GM12878 (cell line): Measurements from ENCODE around the gene ABL2. TPM values are rescaled to one million over a fixed set of nuclear protein-coding genes. Genes with fewer than 3 reads are reported as not detected.

Experiments
- ATAC-seq: fragments of 200-7000 bp; cut with Tn5 transposase; 3 replicates; pipeline ENCODE4 v1.9.1; 2020; ENCODE audit warnings: mild to moderate bottlenecking, moderate library complexity
- BruUV-seq: library from RNA; stranded (reverse); fragments of 400-500 nt; replicated peaks from 2 replicates; lab custom pipeline; 2021; lab: Mats Ljungman, UMichigan
- CTCF ChIA-PET: fragments of 300-600 bp; sonication (Branson Sonifier 250); formaldehyde crosslinking; extraction: SDS; loops from one replicate; lab custom pipeline; 2021; ENCODE audit warnings: inconsistent platforms; lab: Yijun Ruan, JAX
- POLR2A ChIA-PET: fragments of 350-600 bp; formaldehyde crosslinking; extraction: SDS; loops from one replicate; lab custom pipeline; 2021; ENCODE audit warnings: inconsistent platforms; lab: Charles Lee
- RAD21 ChIA-PET: fragments of 300-600 bp; sonication (Branson Sonifier 250); formaldehyde crosslinking; loops from one replicate; lab custom pipeline; 2023; ENCODE audit warnings: antibody characterized with exemption; ENCODE audit not compliant: unreplicated experiment; lab: Charles Lee
- SMC1A ChIA-PET: fragments of 300-600 bp; sonication (Branson Sonifier 250); formaldehyde crosslinking; loops from one replicate; lab custom pipeline; 2023; ENCODE audit not compliant: unreplicated experiment, uncharacterized antibody; lab: Charles Lee
- DNase-seq: peaks from one replicate; pipeline ENCODE4 v3.0.0-alpha.2; 2011; ENCODE audit warnings: low read depth, low spot score
- FAIRE-seq: peaks from 3 replicates; lab custom pipeline; 2011; peaks lifted over from hg19 to GRCh38; lab: Jason Lieb, UNC
- H2AFZ ChIP-seq: 2 replicates; pipeline ENCODE4 v1.6.0; 2011; ENCODE audit warnings: low read depth, low read length, control low read depth; ENCODE audit not compliant: control insufficient read depth
- H3K27ac ChIP-seq: 2 replicates; pipeline ENCODE4 v1.5.1; 2011; ENCODE audit warnings: control low read depth; ENCODE audit not compliant: control insufficient read depth, insufficient read depth
- H3K27me3 ChIP-seq, 2 experiments: replicated peaks in 1 of 2; 2 replicates each; pipeline versions ENCODE4 v1.6.0 to v1.6.1; 2011; ENCODE audit warnings: low read length in 1 of 2; ENCODE audit not compliant: control insufficient read depth in 2 of 2, insufficient read depth in 2 of 2
- H3K36me3 ChIP-seq, 2 experiments: 2 replicates each; pipeline ENCODE4 v1.5.1; 2011; ENCODE audit warnings: low read length in 1 of 2; ENCODE audit not compliant: control insufficient read depth in 2 of 2, insufficient read depth in 2 of 2
- H3K4me1 ChIP-seq: 2 replicates; pipeline ENCODE4 v1.6.1; 2011; ENCODE audit warnings: mild to moderate bottlenecking, low read length, moderate library complexity, mixed read lengths; ENCODE audit not compliant: control insufficient read depth, insufficient read depth
- H3K4me2 ChIP-seq: 2 replicates; pipeline ENCODE4 v1.6.0; 2011; ENCODE audit warnings: control low read depth; ENCODE audit not compliant: control insufficient read depth, insufficient read depth
- H3K4me3 ChIP-seq: fragments of 200-600 bp; sonication (generic); 2 replicates; pipeline ENCODE4 v1.5.1; 2016
- H3K79me2 ChIP-seq: 2 replicates; pipeline ENCODE4 v1.6.0; 2011; ENCODE audit warnings: low read length; ENCODE audit not compliant: control insufficient read depth, insufficient read depth
- H3K9ac ChIP-seq: 2 replicates; pipeline ENCODE4 v1.8.0; 2011; ENCODE audit warnings: low read length, control low read depth, mixed read lengths; ENCODE audit not compliant: control insufficient read depth, insufficient read depth
- H3K9me3 ChIP-seq: replicated peaks from 3 replicates; pipeline ENCODE4 v1.5.1; 2011; ENCODE audit warnings: mild to moderate bottlenecking, low read length; ENCODE audit not compliant: control insufficient read depth, insufficient read depth
- H4K20me1 ChIP-seq: 2 replicates; pipeline ENCODE4 v1.6.0; 2011; ENCODE audit not compliant: control insufficient read depth, insufficient read depth
- ATF7 ChIP-seq: fragments of 450-650 bp; IDR thresholded peaks from 2 replicates; pipeline ENCODE4 v1.6.1; 2016; ENCODE audit warnings: low read depth, mild to moderate bottlenecking
- BHLHE40 ChIP-seq, 2 experiments: fragments of 450-650 bp in 1 of 2; IDR thresholded peaks; 2 replicates each; pipeline ENCODE4 v1.6.1; 2011 to 2017; ENCODE audit warnings: low read depth in 2 of 2, borderline replicate concordance in 1 of 2, improper control_type of control experiment in 1 of 2, low read length in 1 of 2, mild to moderate bottlenecking in 1 of 2
- CHD1 ChIP-seq: IDR thresholded peaks from 2 replicates; pipeline ENCODE4 v1.6.1; 2012; ENCODE audit warnings: low read depth, low read length, improper control_type of control experiment
- CREB1 ChIP-seq: IDR thresholded peaks from 2 replicates; pipeline ENCODE4 v1.6.1; 2012; ENCODE audit warnings: low read depth, mild to moderate bottlenecking, inconsistent platforms
- EED ChIP-seq: sonication (generic); IDR thresholded peaks from 2 replicates; pipeline ENCODE4 v1.6.1; 2016; ENCODE audit warnings: antibody characterized with exemption, low read depth
- ESRRA ChIP-seq: IDR thresholded peaks from 2 replicates; pipeline ENCODE4 v1.6.1; 2012; ENCODE audit warnings: mild to moderate bottlenecking, low read length, improper control_type of control experiment
- HDAC6 ChIP-seq: fragments of 200-600 bp; sonication (generic); IDR thresholded peaks from one replicate; pipeline ENCODE4 v1.8.0; 2017; ENCODE audit warnings: antibody characterized with exemption; ENCODE audit not compliant: unreplicated experiment
- JUND ChIP-seq: IDR thresholded peaks from 2 replicates; pipeline ENCODE4 v1.6.1; 2012; ENCODE audit warnings: low read depth, mild to moderate bottlenecking, low read length, improper control_type of control experiment, moderate library complexity
- MXI1 ChIP-seq: fragments of 150-350 bp; IDR thresholded peaks from 2 replicates; pipeline ENCODE4 v1.6.1; 2011; ENCODE audit warnings: low read depth, mild to moderate bottlenecking, inconsistent platforms, low read length, improper control_type of control experiment
- NFXL1 ChIP-seq: fragments of 450-650 bp; IDR thresholded peaks from 2 replicates; pipeline ENCODE4 v1.6.1; 2017; ENCODE audit warnings: antibody characterized with exemption, mild to moderate bottlenecking, borderline replicate concordance
- RAD51 ChIP-seq: fragments of 450-650 bp; IDR thresholded peaks from 2 replicates; pipeline ENCODE4 v1.6.1; 2016; ENCODE audit warnings: moderate library complexity, mild to moderate bottlenecking, inconsistent platforms
- ZNF24 ChIP-seq: fragments of 450-650 bp; IDR thresholded peaks from 2 replicates; pipeline ENCODE4 v1.6.1; 2017; ENCODE audit warnings: antibody characterized with exemption, mild to moderate bottlenecking
- WGBS: methylation state at CpG from one replicate; pipeline ENCODE4 v1.1.6; 2016; ENCODE audit warnings: low lambda C conversion rate; ENCODE audit not compliant: insufficient replicate concordance, insufficient coverage; ENCODE audit errors: missing lambda C conversion rate; 5-methylcytosine and 5-hydroxymethylcytosine counted together
- in situ Hi-C: fragments of 300-500 bp; cut with MboI; formaldehyde crosslinking; loops from 9 replicates; pipeline ENCODE4 v1.14.3; 2018; ENCODE audit warnings: mixed read lengths
- intact Hi-C: fragments of 100-400 bp; cut with micrococcal nuclease; formaldehyde crosslinking; loops from one replicate; pipeline ENCODE4 v1.14.2; 2022; ENCODE audit not compliant: unreplicated experiment
- polyA plus RNA-seq, 11 experiments: library from polyadenylated mRNA; depleted of rRNA in 4 of 11; unstranded in 6 of 11; stranded (reverse) in 5 of 11; fragments of >200 nt; fragmentation: Nextera tagmentation in 4 of 11; fragmentation: Illumina TruSeq in 1 of 11; extraction: Ambion mirVana in 4 of 11; extraction: Trizol in 1 of 11; gene quantifications; 1 replicate in 1 of 11; 2 replicates in 10 of 11; pipeline versions ENCODE4 v1.2.1 to v1.2.3, GENCODE V29; 2011 to 2016; ENCODE audit warnings: inconsistent platforms in 2 of 11, missing spikeins in 2 of 11, low read depth in 1 of 11
- total RNA-seq, 4 experiments: library from RNA; depleted of rRNA in 3 of 4; stranded (reverse); fragments of >200 nt in 3 of 4; fragmentation: Illumina TruSeq in 1 of 4; extraction: Trizol in 1 of 4; gene quantifications; 2 replicates each; pipeline versions ENCODE4 v1.2.1 to v1.2.3, GENCODE V29; 2013 to 2021
- TF ChIP-seq, protein P1 (sequence below): fragments of 450-650 bp; IDR thresholded peaks from 2 replicates; pipeline ENCODE4 v1.6.1; 2018; ENCODE audit warnings: borderline replicate concordance, mild to moderate bottlenecking; ENCODE audit not compliant: partially characterized antibody
- TF ChIP-seq, protein P2 (sequence below): IDR thresholded peaks from 2 replicates; pipeline ENCODE4 v1.6.1; 2011; ENCODE audit warnings: low read depth, low read length, improper control_type of control experiment, borderline replicate concordance
- TF ChIP-seq, protein P3 (sequence below): fragments of 450-650 bp; IDR thresholded peaks from 2 replicates; pipeline ENCODE4 v1.6.1; 2014; ENCODE audit warnings: mild to moderate bottlenecking
- TF ChIP-seq, protein P4 (sequence below): IDR thresholded peaks from 2 replicates; pipeline ENCODE4 v1.6.1; 2011; ENCODE audit warnings: borderline replicate concordance, low read depth, mild to moderate bottlenecking, moderate library complexity, mixed read lengths, low read length; ENCODE audit not compliant: insufficient read depth; ENCODE audit errors: extremely low read length
- TF ChIP-seq, protein P5 (sequence below): IDR thresholded peaks from 2 replicates; pipeline ENCODE4 v1.6.1; 2012; ENCODE audit warnings: low read depth, low read length, improper control_type of control experiment

Gene ABL2
- total and polyA plus RNA-seq, 10 of the 15 experiments (the other 5 are each of a cell fraction or from before 2014, with no cell fraction given): 0.57 to 9.4 (median 3.6) TPM

DNA sequence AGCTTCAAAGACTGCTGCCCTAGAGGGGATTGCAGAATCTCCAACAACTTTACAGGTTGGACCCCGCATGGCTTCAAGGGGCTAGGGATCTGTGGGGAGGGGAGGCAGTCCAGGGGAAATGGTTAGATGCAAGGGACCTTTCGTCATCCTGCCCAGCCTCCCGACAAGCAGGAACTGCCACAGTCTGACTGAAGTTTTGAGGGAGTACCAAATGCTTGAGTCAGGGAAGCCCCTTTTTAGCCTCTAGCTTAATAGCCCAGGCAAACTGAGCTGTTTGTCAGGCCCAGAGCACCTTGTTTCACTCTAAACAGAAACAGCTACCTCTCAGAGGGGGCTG is 146.5 kb downstream of the ABL2 start:
- Histone ChIP-seq H3K9ac (peak overlapping the region; percentile 92), H2AFZ (peak overlapping the region; percentile 16), H3K4me3 (peak overlapping the region; percentile 95), H3K9me3 (no peaks in the 10 kb centered on the region), H3K27ac (peak overlapping the region; percentile 96), H4K20me1 (no peaks in the 10 kb centered on the region), H3K4me1 (peaks cover 25% of the 10 kb centered on the region), H3K36me3 (peaks cover 0 to 11% of the 10 kb centered on the region in 2 experiments; a peak in 3 of 4 replicates), H3K79me2 (peaks cover 45% of the 10 kb centered on the region), H3K27me3 (no peaks in the 10 kb centered on the region), H3K4me2 (peak overlapping the region; percentile 99)
- intact Hi-C loops: loop anchor here (1.0 to 5.0 kb wide), 3 partner anchors 56 to 282 kb away; partner anchors contain the start of genes AXDND1 and FAM20B
- RAD21 ChIA-PET: interaction anchor here (1.0 to 8.3 kb wide), 6 partner anchors 23 to 287 kb away, joined by 3 to 61 read pairs (median 5); partner anchors contain the start of gene AXDND1
- BruUV-seq: no TSS peak
- 0% methylated on average over 3 of the region's 3 CpGs for WGBS
- DNase-seq (no peak), FAIRE-seq (no peak), ATAC-seq (peak; percentile 6)
- CTCF ChIA-PET: interaction anchor here (0.7 to 5.4 kb wide), 10 partner anchors 11 to 732 kb away, joined by 3 to 49 read pairs (median 6); partner anchors contain the start of genes AXDND1 and SOAT1
- SMC1A ChIA-PET: interaction anchor here (0.6 to 5.9 kb wide), 9 partner anchors 38 to 288 kb away, joined by 3 to 35 read pairs (median 3); partner anchors contain the start of gene AXDND1
- in situ Hi-C loops: loop anchor here (5.0 to 25.0 kb wide), 2 partner anchors 284 to 729 kb away; partner anchors contain the start of gene AXDND1
- POLR2A ChIA-PET: interaction anchor here (0.6 to 1.4 kb wide), 6 partner anchors 9 to 283 kb away, joined by 3 to 5 read pairs (median 3); partner anchors contain the start of gene AXDND1
- no peak for TF ChIP-seq ZNF24
- peak; percentile 68; the same call in 1 of the 2 replicates for TF ChIP-seq RAD51
- 0 out of 2 replicates have a peak, but pooled peaks have one; percentile 12 for TF ChIP-seq MXI1
- no peak for TF ChIP-seq HDAC6
- TF ChIP-seq, protein P1, sequence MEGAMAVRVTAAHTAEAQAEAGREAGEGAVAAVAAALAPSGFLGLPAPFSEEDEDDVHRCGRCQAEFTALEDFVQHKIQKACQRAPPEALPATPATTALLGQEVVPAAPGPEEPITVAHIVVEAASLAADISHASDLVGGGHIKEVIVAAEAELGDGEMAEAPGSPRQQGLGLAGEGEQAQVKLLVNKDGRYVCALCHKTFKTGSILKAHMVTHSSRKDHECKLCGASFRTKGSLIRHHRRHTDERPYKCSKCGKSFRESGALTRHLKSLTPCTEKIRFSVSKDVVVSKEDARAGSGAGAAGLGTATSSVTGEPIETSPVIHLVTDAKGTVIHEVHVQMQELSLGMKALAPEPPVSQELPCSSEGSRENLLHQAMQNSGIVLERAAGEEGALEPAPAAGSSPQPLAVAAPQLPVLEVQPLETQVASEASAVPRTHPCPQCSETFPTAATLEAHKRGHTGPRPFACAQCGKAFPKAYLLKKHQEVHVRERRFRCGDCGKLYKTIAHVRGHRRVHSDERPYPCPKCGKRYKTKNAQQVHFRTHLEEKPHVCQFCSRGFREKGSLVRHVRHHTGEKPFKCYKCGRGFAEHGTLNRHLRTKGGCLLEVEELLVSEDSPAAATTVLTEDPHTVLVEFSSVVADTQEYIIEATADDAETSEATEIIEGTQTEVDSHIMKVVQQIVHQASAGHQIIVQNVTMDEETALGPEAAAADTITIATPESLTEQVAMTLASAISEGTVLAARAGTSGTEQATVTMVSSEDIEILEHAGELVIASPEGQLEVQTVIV: no peak
- TF ChIP-seq, protein P2, sequence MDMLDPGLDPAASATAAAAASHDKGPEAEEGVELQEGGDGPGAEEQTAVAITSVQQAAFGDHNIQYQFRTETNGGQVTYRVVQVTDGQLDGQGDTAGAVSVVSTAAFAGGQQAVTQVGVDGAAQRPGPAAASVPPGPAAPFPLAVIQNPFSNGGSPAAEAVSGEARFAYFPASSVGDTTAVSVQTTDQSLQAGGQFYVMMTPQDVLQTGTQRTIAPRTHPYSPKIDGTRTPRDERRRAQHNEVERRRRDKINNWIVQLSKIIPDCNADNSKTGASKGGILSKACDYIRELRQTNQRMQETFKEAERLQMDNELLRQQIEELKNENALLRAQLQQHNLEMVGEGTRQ: no peak
- TF ChIP-seq ESRRA: no peak
- TF ChIP-seq, protein P3, sequence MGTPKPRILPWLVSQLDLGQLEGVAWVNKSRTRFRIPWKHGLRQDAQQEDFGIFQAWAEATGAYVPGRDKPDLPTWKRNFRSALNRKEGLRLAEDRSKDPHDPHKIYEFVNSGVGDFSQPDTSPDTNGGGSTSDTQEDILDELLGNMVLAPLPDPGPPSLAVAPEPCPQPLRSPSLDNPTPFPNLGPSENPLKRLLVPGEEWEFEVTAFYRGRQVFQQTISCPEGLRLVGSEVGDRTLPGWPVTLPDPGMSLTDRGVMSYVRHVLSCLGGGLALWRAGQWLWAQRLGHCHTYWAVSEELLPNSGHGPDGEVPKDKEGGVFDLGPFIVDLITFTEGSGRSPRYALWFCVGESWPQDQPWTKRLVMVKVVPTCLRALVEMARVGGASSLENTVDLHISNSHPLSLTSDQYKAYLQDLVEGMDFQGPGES: no peak
- no peak for TF ChIP-seq NFXL1
- no peak for TF ChIP-seq CHD1
- TF ChIP-seq ATF7: no peak
- TF ChIP-seq, protein P4, sequence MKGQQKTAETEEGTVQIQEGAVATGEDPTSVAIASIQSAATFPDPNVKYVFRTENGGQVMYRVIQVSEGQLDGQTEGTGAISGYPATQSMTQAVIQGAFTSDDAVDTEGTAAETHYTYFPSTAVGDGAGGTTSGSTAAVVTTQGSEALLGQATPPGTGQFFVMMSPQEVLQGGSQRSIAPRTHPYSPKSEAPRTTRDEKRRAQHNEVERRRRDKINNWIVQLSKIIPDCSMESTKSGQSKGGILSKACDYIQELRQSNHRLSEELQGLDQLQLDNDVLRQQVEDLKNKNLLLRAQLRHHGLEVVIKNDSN: peak; percentile 65
- no peak for TF ChIP-seq JUND
- no peak for TF ChIP-seq BHLHE40 (IDR thresholded peaks at IDR 0.05; ENCODE audit: borderline replicate concordance in 1 of 2, low read depth in 2 of 2, low read length in 1 of 2)
- no peak for TF ChIP-seq EED
- TF ChIP-seq CREB1: 0 out of 2 replicates have a peak, but pooled peaks have one; percentile 18
- TF ChIP-seq, protein P5, sequence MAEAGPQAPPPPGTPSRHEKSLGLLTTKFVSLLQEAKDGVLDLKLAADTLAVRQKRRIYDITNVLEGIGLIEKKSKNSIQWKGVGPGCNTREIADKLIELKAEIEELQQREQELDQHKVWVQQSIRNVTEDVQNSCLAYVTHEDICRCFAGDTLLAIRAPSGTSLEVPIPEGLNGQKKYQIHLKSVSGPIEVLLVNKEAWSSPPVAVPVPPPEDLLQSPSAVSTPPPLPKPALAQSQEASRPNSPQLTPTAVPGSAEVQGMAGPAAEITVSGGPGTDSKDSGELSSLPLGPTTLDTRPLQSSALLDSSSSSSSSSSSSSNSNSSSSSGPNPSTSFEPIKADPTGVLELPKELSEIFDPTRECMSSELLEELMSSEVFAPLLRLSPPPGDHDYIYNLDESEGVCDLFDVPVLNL: no peak
